Right cardiac atrium (tissue), 5 donors: Measurements from ENCODE around the gene TMEM252. TPM values are rescaled to one million over a fixed set of nuclear protein-coding genes. Genes with fewer than 3 reads are reported as not detected.
A peak's percentile ranks its signal among the peaks of the same experiment; 100 is the strongest.

Source experiments
- ATAC-seq, 2 donors: fragments of 200-7000 bp; cut with Tn5 transposase; one replicate each; pipeline versions ENCODE4 v1.8.0 to v1.9.1; 2020; ENCODE audit warnings: moderate library complexity in 2 of 2, mild to moderate bottlenecking in 1 of 2
- DNase-seq, 3 donors: peaks; one replicate each; pipeline ENCODE4 v3.0.0-alpha.2; 2020
- H3K27ac ChIP-seq: one replicate; pipeline ENCODE4 v1.5.1; 2013; ENCODE audit warnings: mild to moderate bottlenecking, low read length, control low read depth, moderate library complexity
- H3K27me3 ChIP-seq: one replicate; pipeline ENCODE4 v1.6.1; 2013; ENCODE audit not compliant: control insufficient read depth, insufficient read depth
- H3K4me1 ChIP-seq: one replicate; pipeline ENCODE4 v1.6.1; 2013; ENCODE audit warnings: low read length; ENCODE audit not compliant: control insufficient read depth, insufficient read depth
- H3K4me3 ChIP-seq: one replicate; pipeline ENCODE4 v1.5.1; 2013; ENCODE audit warnings: low read length, control low read depth
- H3K9me3 ChIP-seq: one replicate; pipeline ENCODE4 v1.6.1; 2013; ENCODE audit warnings: low read length; ENCODE audit not compliant: control insufficient read depth
- WGBS: extraction: QIAGEN DNeasy Blood & Tissue Kit; methylation state at CpG from one replicate; pipeline ENCODE4 v1.1.7; 2013; 5-methylcytosine and 5-hydroxymethylcytosine counted together
- intact Hi-C, 4 donors: fragments of 100-400 bp; cut with DNase I; formaldehyde crosslinking; loops; one replicate each; pipeline versions ENCODE4 v1.11.0 to v1.14.0; 2022 to 2023
- long read RNA-seq, 4 donors: library from polyadenylated mRNA; unstranded; transcript quantifications; one replicate each; pipeline ENCODE4 v2.0.0, GENCODE V29; 2020 to 2021
- polyA plus RNA-seq: library from polyadenylated mRNA; stranded (reverse); fragments of 200-250 nt; gene quantifications from one replicate; pipeline ENCODE4 v1.2.3, GENCODE V29; 2013
- total RNA-seq, 4 donors: library from RNA; stranded (reverse); fragmentation: NEBNext Ultra II Directional; extraction: Animal tissue kit (Norgen Biotek cat#: 25700); gene quantifications; one replicate each; pipeline ENCODE4 v1.2.1, GENCODE V29; 2021
- donor health status: healthy with polysubstance abuse.
- donor health status: DM: no; HTN: yes; CAD: no.
- donor health status: DM: no; HTN: no; CAD: no.
- donor health status: DM: no; HTN: yes; CAD: no; lungs with severe emphysema.
- donor health status: DM: yes; HTN: yes; CAD: no.

The TMEM252 gene, protein sequence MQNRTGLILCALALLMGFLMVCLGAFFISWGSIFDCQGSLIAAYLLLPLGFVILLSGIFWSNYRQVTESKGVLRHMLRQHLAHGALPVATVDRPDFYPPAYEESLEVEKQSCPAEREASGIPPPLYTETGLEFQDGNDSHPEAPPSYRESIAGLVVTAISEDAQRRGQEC
- not detected for total RNA-seq
- 0.16 TPM for polyA plus RNA-seq
- long read RNA-seq, donor 1, result 0 reads
- long read RNA-seq, donor 2, result 0 reads
- long read RNA-seq, donor 3, result 0 reads
- long read RNA-seq, donor 4, result 0 reads

DNA sequence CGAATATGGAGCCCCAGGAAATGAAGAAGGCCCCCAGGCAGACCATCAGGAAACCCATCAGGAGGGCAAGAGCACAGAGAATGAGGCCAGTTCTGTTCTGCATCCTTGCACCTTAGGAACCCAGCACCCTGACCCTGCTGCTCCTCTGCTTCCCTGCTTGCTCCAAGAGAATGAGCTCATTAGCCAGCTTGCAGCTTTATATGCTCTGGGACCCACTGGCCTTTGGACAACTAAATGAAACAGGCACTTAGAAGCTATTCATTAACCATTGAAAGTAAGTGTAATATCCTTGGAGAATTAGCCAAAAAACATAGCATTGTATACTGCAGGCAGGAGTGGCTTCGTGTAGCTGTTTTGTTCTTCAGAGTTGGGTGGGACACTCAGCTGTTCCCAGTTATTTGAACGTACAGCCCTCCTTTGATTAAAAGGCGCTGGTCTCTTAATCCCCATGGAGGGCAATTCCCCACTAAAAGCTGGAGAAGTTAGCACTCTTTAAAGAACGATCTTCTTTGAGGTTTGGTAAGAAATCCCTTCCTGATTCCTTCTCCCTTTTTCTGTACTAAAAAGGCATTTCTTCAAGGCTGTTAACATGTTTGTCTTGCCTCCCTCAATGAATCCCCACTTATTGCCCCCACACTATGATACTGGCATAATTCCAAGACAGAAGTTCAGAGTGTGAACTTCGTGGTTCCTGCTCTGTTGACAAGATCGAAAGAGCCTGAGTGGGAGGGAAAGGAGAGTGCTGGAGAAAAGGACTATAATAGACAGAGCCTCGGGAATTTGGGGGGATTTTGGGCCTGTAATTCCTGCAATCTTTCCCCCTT lies at the start of gene TMEM252:
TSS of gene TMEM252 (minus strand) at position 172 of the 824 bp plus-strand sequence. CDS start at position 103, 69 bp downstream.
- Histone ChIP-seq H3K9me3 (no peaks in the 10 kb centered on the region), H3K27me3 (no peaks in the 10 kb centered on the region), H3K4me3 (no peak within 1 kb of the TSS), H3K27ac (peak within 1 kb of the TSS; percentile 64), H3K4me1 (peaks cover 8% of the 10 kb centered on the region)
- 24% methylated on average over 8 of the region's 8 CpGs for WGBS
- ATAC-seq, result no peak
- no peak for DNase-seq
- intact Hi-C loops, result no loop called here

DNA sequence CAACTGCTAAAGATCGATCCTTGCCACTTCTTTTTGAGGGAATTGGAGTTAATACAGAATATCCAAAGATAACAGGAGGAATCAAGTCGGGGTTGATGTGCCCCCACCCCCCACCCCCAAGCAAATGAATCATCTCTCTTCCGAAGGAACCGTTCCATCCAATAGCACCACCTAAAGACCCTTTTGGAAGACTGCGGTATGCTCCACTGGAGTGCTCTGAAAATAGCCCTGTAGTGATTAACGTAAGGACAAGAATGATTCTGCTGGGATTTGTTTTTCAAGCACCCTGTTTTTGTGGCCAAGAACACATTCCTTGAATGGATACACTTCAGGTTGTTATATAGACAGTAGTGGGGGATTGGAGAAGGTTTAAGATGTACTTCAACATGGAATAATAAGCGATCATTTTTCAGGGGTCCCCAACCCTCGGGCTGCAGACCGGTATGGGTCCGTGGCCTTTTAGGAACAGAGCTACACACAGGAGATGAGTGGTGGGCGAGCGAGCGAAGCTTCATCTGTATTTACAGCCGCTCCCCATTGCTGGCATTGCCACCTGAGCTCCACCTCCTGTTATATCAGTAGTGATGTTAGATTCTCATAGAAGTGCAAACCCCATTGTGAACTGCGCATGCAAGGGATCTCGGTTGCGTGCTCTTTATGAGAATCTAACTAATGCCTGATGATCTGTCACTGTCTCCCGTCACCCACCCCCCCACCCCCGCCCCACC lies 44.5 kb upstream of the TMEM252 start:
- no peak for ATAC-seq
- Histone ChIP-seq H3K27me3 (no peaks in the 10 kb centered on the region), H3K4me1 (no peaks in the 10 kb centered on the region), H3K4me3 (no peak overlapping the region), H3K9me3 (no peaks in the 10 kb centered on the region), H3K27ac (no peak overlapping the region)
- DNase-seq, result no peak
- 76% methylated on average over 19 of the region's 19 CpGs for WGBS
- intact Hi-C loops, result loop anchor here in 1 of 4 donors (10.0 kb wide), 1 partner anchor 120 kb away; the partner anchor contains the start of gene PIP5K1B

DNA sequence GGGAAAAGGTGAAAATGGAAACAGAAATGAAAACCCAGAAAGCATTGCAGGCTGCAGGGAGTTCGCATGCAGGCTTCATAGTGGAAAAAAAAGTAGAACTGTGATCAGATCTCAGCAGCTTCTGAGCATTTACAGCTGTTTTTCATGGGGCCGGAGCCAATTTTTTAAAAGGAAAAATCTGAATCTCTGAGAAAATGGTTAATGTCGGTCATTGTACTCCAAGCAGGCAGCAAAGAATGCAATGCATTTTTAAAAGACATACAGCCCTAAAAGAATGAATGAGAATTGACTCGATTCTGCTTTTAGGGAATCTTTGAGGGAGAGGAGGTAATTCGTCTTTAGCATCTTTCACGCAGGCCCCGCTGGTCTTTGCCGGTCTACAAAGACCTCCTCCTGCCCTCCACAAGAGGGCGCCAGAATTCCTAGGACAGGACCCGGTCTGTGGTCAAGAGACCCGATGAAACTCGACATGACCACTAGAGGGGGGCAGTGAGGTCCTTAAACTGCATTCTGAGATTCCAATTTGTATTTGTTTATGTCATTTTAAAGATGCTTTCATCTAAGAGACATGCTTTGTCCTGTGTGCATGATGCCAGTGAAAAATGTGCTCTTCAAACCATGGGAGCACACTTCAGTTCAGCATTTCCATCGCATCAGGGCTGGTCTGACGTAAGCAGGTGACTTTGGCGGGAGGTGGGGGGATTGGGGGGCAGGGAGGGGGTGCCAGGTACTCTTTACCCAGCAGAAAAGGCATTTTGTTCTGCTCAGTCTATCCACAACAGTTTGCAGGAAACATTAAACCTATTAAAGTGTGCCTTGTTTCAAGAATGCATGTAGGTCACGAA lies 43.7 kb upstream of the TMEM252 start:
- ATAC-seq, result peak; percentile 95 to 97
- WGBS, result 24% methylated on average over 16 of the region's 16 CpGs
- Histone ChIP-seq H3K27ac (no peak overlapping the region), H3K4me1 (no peaks in the 10 kb centered on the region), H3K4me3 (no peak overlapping the region), H3K9me3 (no peaks in the 10 kb centered on the region), H3K27me3 (no peaks in the 10 kb centered on the region)
- intact Hi-C loops, result loop anchor here in 2 of 4 donors (5.0 to 10.0 kb wide), 3 partner anchors 120 to 448 kb away; partner anchors contain the start of gene PIP5K1B (in 1 of the 2)
- DNase-seq, result peak; percentile 85 to 91 (median 88)

DNA sequence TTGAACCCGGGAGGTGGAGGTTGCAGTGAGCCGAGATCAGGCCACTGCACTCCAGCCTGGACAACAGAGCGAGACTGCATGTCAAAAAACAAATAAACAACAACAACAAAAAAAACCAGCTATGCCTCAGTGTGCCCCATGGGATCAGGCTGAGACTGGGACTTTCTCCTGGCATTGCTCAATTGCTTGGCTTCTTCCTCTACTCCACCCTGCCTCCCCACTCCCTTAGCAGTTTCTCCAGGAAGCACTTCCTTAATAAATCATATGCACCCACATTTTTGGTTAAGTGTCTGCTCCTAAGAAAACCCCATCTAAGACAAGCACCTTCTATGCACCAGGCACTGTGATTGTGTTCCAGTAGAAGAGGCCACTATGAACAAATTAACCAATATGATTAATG lies 41.0 kb upstream of the TMEM252 start:
- intact Hi-C loops, result loop anchor here in 2 of 4 donors (5.0 to 10.0 kb wide), 3 partner anchors 123 to 451 kb away; partner anchors contain the start of gene PIP5K1B (in 1 of the 2)
- Histone ChIP-seq H3K9me3 (no peaks in the 10 kb centered on the region), H3K27ac (no peak overlapping the region), H3K4me3 (no peak overlapping the region), H3K4me1 (no peaks in the 10 kb centered on the region), H3K27me3 (no peaks in the 10 kb centered on the region)
- no peak for DNase-seq
- no peak for ATAC-seq
- WGBS, result 87% methylated on average over 3 of the region's 3 CpGs

DNA sequence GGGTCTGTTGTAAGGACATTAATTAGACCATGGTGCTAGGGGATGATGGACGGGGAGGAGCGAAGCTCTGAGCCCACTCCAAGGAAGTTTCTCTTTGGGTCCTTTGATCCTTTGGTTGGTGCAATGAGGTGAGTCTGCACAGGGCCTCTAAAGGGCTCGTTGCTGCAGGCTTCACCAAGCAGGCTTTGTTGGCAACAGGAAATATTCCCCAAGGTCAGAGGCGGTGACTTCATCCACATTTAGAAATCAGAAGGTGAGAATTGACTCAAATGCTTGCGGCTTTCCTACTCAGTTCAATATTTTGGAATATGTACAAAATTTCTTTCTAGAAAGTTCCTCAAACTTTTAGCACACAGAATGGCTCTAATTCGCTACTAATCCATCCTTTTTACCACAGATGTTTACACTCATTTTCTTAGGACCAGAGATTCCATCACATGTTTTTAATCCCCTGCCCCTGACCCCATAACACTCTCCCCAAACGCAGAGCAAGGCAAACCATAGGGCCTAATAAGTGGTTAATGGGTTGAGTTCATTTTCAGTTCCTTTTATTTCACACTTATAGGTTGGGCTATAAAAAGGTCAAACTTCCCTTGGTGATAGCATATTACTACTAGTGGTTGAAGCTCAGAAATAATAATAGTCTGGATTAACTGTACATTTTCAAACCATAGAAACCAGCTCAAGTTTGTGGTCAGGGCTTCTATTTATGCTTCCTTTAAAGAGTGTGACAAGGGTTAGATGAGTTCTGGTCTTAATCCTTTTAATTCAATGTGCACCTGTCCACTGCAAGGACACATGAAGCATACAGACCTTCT lies 37.3 kb upstream of the TMEM252 start:
- intact Hi-C loops, result no loop called here
- no peaks in the 10 kb centered on the region for H3K9me3 ChIP-seq
- no peak overlapping the region for H3K27ac ChIP-seq
- DNase-seq (no peak), ATAC-seq (no peak)
- no peaks in the 10 kb centered on the region for H3K4me1 ChIP-seq
- no peak overlapping the region for H3K4me3 ChIP-seq
- no peaks in the 10 kb centered on the region for H3K27me3 ChIP-seq
- WGBS, result 81% methylated on average over 7 of the region's 7 CpGs

DNA sequence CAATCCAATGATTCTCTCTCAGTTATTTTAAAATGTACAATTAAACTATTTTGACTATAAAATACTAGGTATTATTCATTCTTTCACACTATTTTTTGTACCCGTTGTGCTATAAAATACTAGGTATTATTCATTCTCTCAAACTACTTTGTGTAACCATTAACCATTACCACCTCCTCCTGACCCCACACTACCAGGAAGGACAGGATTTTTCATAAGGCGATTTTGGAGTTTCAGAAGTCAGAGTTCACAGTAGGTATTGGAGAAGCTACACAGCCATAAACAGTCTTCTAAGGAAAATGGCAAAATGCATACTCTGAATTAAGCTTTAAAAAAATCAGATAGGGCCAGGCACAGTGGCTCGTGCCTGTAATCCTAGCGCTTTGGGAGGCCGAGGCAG lies 35.1 kb upstream of the TMEM252 start:
- intact Hi-C loops, result no loop called here
- no peak overlapping the region for H3K4me3 ChIP-seq
- H3K9me3 ChIP-seq, result no peaks in the 10 kb centered on the region
- DNase-seq, result no peak
- no peaks in the 10 kb centered on the region for H3K4me1 ChIP-seq
- no peak for ATAC-seq
- 71% methylated on average over 5 of the region's 5 CpGs for WGBS
- H3K27ac ChIP-seq, result no peak overlapping the region
- no peaks in the 10 kb centered on the region for H3K27me3 ChIP-seq

DNA sequence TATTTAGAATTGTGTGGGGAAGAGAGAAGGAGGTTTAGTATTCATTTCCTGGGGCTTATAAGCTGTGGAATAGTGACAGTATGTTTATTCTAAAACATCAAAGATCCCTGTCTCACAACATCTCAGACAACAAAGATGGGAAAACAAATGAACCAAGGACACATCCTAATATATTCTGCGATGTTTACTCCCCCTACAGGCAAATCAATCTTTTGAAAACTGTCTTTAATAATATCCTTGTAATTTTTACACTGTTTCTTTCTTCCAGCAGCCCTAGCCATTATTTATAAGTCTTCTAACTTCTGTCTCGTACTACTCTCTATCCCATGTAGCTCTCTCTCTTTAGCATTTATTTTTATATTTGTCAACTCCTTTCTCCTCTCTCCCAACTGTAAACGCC lies 33.5 kb upstream of the TMEM252 start:
- intact Hi-C loops, result loop anchor here in 1 of 4 donors (5.0 kb wide), 1 partner anchor 42 kb away; no protein-coding TSS in a partner anchor
- ATAC-seq (no peak), DNase-seq (no peak)
- no peaks in the 10 kb centered on the region for H3K27me3 ChIP-seq
- H3K9me3 ChIP-seq, result no peaks in the 10 kb centered on the region
- H3K4me1 ChIP-seq, result no peaks in the 10 kb centered on the region
- H3K27ac ChIP-seq, result no peak overlapping the region
- 51% methylated on average over 3 of the region's 3 CpGs for WGBS
- no peak overlapping the region for H3K4me3 ChIP-seq

DNA sequence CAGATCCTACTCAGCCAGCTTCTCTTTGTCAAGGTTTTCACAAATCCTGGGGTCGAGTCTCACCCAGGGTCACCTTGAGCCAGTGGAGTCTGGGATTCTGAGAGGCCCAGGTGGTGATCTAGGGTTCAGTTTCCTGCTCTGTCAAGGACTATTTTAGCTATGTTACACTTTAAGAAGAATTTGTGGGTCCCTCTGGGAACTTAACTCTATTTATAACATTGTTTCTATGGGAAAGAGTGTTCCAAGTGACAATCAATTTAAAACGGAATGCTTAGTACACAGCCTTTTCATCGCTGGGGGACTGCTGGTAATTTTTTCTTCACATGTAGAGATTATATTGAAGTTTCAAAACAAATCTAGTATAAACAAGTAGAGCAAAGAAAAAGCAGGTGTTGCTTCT lies 26.9 kb upstream of the TMEM252 start:
- ATAC-seq (no peak), DNase-seq (no peak)
- H3K9me3 ChIP-seq, result no peaks in the 10 kb centered on the region
- 69% methylated on average over 3 of the region's 3 CpGs for WGBS
- no peak overlapping the region for H3K4me3 ChIP-seq
- H3K27me3 ChIP-seq, result no peaks in the 10 kb centered on the region
- intact Hi-C loops, result no loop called here
- H3K27ac ChIP-seq, result no peak overlapping the region
- H3K4me1 ChIP-seq, result no peaks in the 10 kb centered on the region

DNA sequence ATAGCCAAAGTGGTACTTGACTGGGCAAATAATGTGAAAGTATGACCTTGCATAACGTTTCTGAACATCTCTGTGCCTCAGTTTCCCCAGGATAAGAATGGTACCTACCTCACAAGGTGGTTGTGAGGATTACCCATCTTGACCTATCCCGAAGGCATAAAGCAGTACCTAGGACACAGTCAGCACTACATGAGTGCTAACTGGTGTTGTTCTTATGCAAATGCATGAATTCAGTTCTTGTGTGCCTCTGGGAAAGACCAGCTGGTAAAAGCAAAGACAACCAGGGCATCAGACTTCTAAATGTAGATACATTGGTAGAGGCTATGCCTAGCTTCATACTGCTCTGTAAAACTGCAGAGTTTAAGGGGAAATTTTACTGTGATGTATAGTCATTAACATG lies 21.8 kb upstream of the TMEM252 start:
- ATAC-seq, result no peak
- Histone ChIP-seq H3K4me1 (peaks cover 8% of the 10 kb centered on the region), H3K4me3 (no peak overlapping the region), H3K27ac (no peak overlapping the region), H3K9me3 (no peaks in the 10 kb centered on the region), H3K27me3 (no peaks in the 10 kb centered on the region)
- WGBS, result 77% methylated on average over 2 of the region's 2 CpGs
- DNase-seq, result no peak
- intact Hi-C loops, result no loop called here
